MM.1S (cell line): ENCODE data around the gene REST.

Experiments used
- CTCF ChIP-seq: fragments of 300-600 bp; sonication (generic); IDR thresholded peaks from 2 replicates; pipeline ENCODE4 v1.5.1; 2016; ENCODE audit warnings: antibody characterized with exemption, low read length, mixed read lengths
- EZH2 ChIP-seq: fragments of 300-600 bp; sonication (generic); optimal IDR thresholded peaks from 2 replicates; pipeline ENCODE3; 2017; ENCODE audit warnings: low read depth, mild to moderate bottlenecking, antibody characterized with exemption, low read length, mixed read lengths
- EZH2phosphoT487 ChIP-seq: fragments of 300-600 bp; sonication (generic); IDR thresholded peaks from 2 replicates; pipeline ENCODE4 v1.6.1; 2018; ENCODE audit warnings: antibody characterized with exemption, low read length

- TF ChIP-seq EZH2 = no peak
- no peak for TF ChIP-seq CTCF
- no peak for TF ChIP-seq EZH2phosphoT487
These were observed 53.4 kb downstream of the REST start for GRCh38 chr4:56961107-56961500.
